SK-N-MC (cell line): Measurements from ENCODE around the gene BRD3OS.

Experiments
- EZH2 ChIP-seq: fragments of 200-600 bp; sonication (generic); IDR thresholded peaks from one replicate; pipeline ENCODE4 v1.6.1; 2017; ENCODE audit warnings: antibody characterized with exemption
- POLR2AphosphoS5 ChIP-seq: IDR thresholded peaks from 2 replicates; pipeline ENCODE4 v1.6.1; 2012; ENCODE audit warnings: mild to moderate bottlenecking, low read depth, low read length, borderline replicate concordance

- TF ChIP-seq POLR2AphosphoS5 (no peak), EZH2 (no peak)
Measured at GRCh38 chr9:133977421-133978201, 47.7 kb upstream of the BRD3OS start.
